ENCODE data around the gene PER1.

DNA sequence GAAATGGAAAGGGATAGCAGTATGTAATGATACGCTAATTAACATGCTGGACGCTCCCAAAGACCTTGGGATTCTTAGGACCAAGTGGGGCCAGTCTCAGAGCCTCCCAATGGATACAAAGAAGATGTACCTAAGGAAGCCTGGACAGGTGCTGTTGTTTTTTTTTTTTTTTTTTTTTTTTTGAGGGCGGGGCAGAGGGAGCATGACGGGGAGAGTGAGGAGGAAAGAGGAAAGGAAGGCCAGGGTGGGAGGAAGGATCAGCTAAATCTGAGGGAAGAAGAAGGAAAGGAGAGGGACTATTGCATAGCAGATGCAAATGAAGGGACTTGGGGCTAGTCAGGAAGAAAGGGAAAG lies 8.0 kb upstream of the PER1 start:
- no peak for TF ChIP-seq POLR2A (IDR thresholded peaks at IDR 0.05)
- TF ChIP-seq CTCF (IDR thresholded peaks at IDR 0.05): no peak

All from lower leg skin (tissue), 3 donors.